K562 (cell line): ENCODE results near the gene DLK1. TPM values are rescaled to one million over a fixed set of nuclear protein-coding genes. Genes with fewer than 3 reads are reported as not detected.

Source experiments
- ATAC-seq: fragments of 200-7000 bp; cut with Tn5 transposase; 3 replicates; pipeline ENCODE4 v1.9.1; 2020; ENCODE audit warnings: moderate library complexity
- BruUV-seq: library from RNA; stranded (reverse); fragments of 400-500 nt; replicated peaks from 2 replicates; lab custom pipeline; 2021; lab: Mats Ljungman, UMichigan
- CTCF ChIA-PET: fragments of 300-600 bp; formaldehyde crosslinking; extraction: SDS; loops from one replicate; lab custom pipeline; 2021; ENCODE audit warnings: low intra/inter-chr PET ratio; lab: Yijun Ruan, JAX
- POLR2A ChIA-PET: fragments of 300-600, 350-650 bp; sonication (Branson Sonifier 250); formaldehyde crosslinking; extraction: SDS; loops from one replicate; lab custom pipeline; 2021; ENCODE audit warnings: antibody characterized with exemption, inconsistent platforms; lab: Yijun Ruan, JAX
- DNase-seq, 4 experiments: peaks; one replicate each; pipeline versions ENCODE4 v3.0.0 to v3.0.0-alpha.2; 2011 to 2018; ENCODE audit warnings: low spot score in 3 of 4, mixed read lengths in 3 of 4; ENCODE audit errors: extremely low read depth in 1 of 4
- FAIRE-seq: peaks from 2 replicates; lab custom pipeline; 2011; peaks lifted over from hg19 to GRCh38; lab: Jason Lieb, UNC
- H2AFZ ChIP-seq: 2 replicates; pipeline ENCODE4 v1.6.0; 2011; ENCODE audit warnings: low read depth, low read length, control low read depth, inconsistent platforms
- H3K27ac ChIP-seq: fragments of 200-600 bp; 3 replicates; pipeline ENCODE4 v1.8.0; 2011; ENCODE audit warnings: low read depth, mild to moderate bottlenecking, control low read depth, inconsistent platforms, low read length, moderate library complexity, mixed read lengths; ENCODE audit errors: extremely low read depth
- H3K27me3 ChIP-seq, 2 experiments: fragments of 300-600 bp in 1 of 2; 2 replicates in 1 of 2; 3 replicates in 1 of 2; pipeline versions ENCODE4 v1.6.0 to v1.8.0; 2011; ENCODE audit warnings: inconsistent platforms in 2 of 2, low read length in 2 of 2, mild to moderate bottlenecking in 1 of 2, mixed read lengths in 1 of 2, moderate library complexity in 1 of 2; ENCODE audit not compliant: control insufficient read depth in 2 of 2, insufficient read depth in 2 of 2
- H3K36me3 ChIP-seq: fragments of 300-600 bp; 3 replicates; pipeline ENCODE4 v1.8.0; 2011; ENCODE audit warnings: mild to moderate bottlenecking, low read length, inconsistent platforms; ENCODE audit not compliant: control insufficient read depth, insufficient read depth
- H3K4me1 ChIP-seq, 2 experiments: fragments of 200-600 bp in 1 of 2; replicated peaks in 1 of 2; 2 replicates in 1 of 2; 3 replicates in 1 of 2; pipeline versions ENCODE4 v1.5.1 to v1.8.0; 2011; ENCODE audit warnings: inconsistent platforms in 2 of 2, low read length in 2 of 2, mild to moderate bottlenecking in 1 of 2, mixed read lengths in 1 of 2, moderate library complexity in 1 of 2; ENCODE audit not compliant: control insufficient read depth in 2 of 2, insufficient read depth in 2 of 2
- H3K4me2 ChIP-seq: 2 replicates; pipeline ENCODE4 v1.6.1; 2011; ENCODE audit warnings: low read length, control low read depth, inconsistent platforms, mixed read lengths; ENCODE audit not compliant: insufficient read depth
- H3K4me3 ChIP-seq: fragments of 200-600 bp; sonication (generic), shearing (Covaris generic); 2 replicates; pipeline ENCODE4 v1.5.1; 2016; ENCODE audit warnings: control low read depth, inconsistent platforms
- H3K79me2 ChIP-seq: fragments of 200-600 bp; 3 replicates; pipeline ENCODE4 v1.8.0; 2011; ENCODE audit warnings: low read length, inconsistent platforms; ENCODE audit not compliant: control insufficient read depth, insufficient read depth
- H3K9ac ChIP-seq, 2 experiments: 2 replicates each; pipeline versions ENCODE4 v1.6.0 to v1.6.1; 2011; ENCODE audit warnings: low read depth in 2 of 2, low read length in 2 of 2, control low read depth in 1 of 2, inconsistent platforms in 1 of 2, mild to moderate bottlenecking in 1 of 2, mixed read lengths in 1 of 2; ENCODE audit not compliant: insufficient read depth in 1 of 2
- H3K9me1 ChIP-seq: one replicate; pipeline ENCODE4 v1.6.0; 2011; ENCODE audit warnings: inconsistent platforms, mild to moderate bottlenecking, low read length, moderate library complexity; ENCODE audit not compliant: control insufficient read depth, insufficient read depth
- H3K9me3 ChIP-seq: replicated peaks from 2 replicates; pipeline ENCODE4 v1.5.1; 2011; ENCODE audit warnings: low read depth, low read length, inconsistent platforms; ENCODE audit not compliant: control insufficient read depth, insufficient read depth
- H4K20me1 ChIP-seq: replicated peaks from 2 replicates; pipeline ENCODE4 v1.6.1; 2011; ENCODE audit warnings: low read length, inconsistent platforms, mixed read lengths; ENCODE audit not compliant: control insufficient read depth, insufficient read depth
- MYNN ChIP-seq, 2 experiments: sonication (generic); formaldehyde crosslinking in 1 of 2; IDR thresholded peaks; 2 replicates each; pipeline versions ENCODE4 v1.5.0 to v1.6.1; 2016 to 2020; ENCODE audit warnings: antibody characterized with exemption in 1 of 2, missing genetic modification reagents in 1 of 2
- RFX1 ChIP-seq: fragments of 450-650 bp; IDR thresholded peaks from 2 replicates; pipeline ENCODE4 v1.6.1; 2016; ENCODE audit warnings: mild to moderate bottlenecking, moderate library complexity
- WGBS: fragments of 100-300 bp; shearing (Covaris generic); methylation state at CpG from one replicate; pipeline ENCODE4 v1.1.6; 2016; ENCODE audit warnings: low coverage, mixed read lengths; ENCODE audit not compliant: insufficient coverage; ENCODE audit errors: missing lambda C conversion rate; 5-methylcytosine and 5-hydroxymethylcytosine counted together
- in situ Hi-C: fragments of 300-500 bp; cut with MboI; formaldehyde crosslinking; loops from 4 replicates; pipeline ENCODE4 v1.15.0; 2018; ENCODE audit warnings: inconsistent platforms, mixed read lengths
- intact Hi-C: fragments of 100-400 bp; cut with micrococcal nuclease; formaldehyde crosslinking; loops from 2 replicates; pipeline ENCODE4 v1.14.2; 2022
- polyA plus RNA-seq, 8 experiments: library from polyadenylated mRNA; depleted of rRNA in 4 of 8; stranded (reverse) in 5 of 8; unstranded in 3 of 8; fragments of >200 nt; fragmentation: Nextera tagmentation in 2 of 8; fragmentation: Illumina TruSeq in 1 of 8; extraction: Ambion mirVana in 2 of 8; extraction: Trizol in 1 of 8; gene quantifications; 2 replicates each; pipeline versions ENCODE4 v1.2.1 to v1.2.3, GENCODE V29; 2011 to 2014; ENCODE audit warnings: inconsistent platforms in 1 of 8, missing spikeins in 1 of 8
- total RNA-seq, 7 experiments: library from RNA; depleted of rRNA in 6 of 7; stranded (reverse); fragments of >200 nt in 6 of 7; fragmentation: Illumina TruSeq in 2 of 7; extraction: Trizol in 2 of 7; gene quantifications; 2 replicates each; pipeline versions ENCODE4 v1.2.1 to v1.2.3, GENCODE V29; 2011 to 2021; ENCODE audit warnings: low replicate concordance in 1 of 7
- TF ChIP-seq, protein P1 (sequence below): sonication (generic); formaldehyde crosslinking; IDR thresholded peaks from 2 replicates; pipeline ENCODE4 v1.8.0; 2022; ENCODE audit warnings: mild to moderate bottlenecking, missing genetic modification reagents, borderline replicate concordance
- TF ChIP-seq, protein P2 (sequence below), 3 experiments: IDR thresholded peaks in 2 of 3; conservative IDR thresholded peaks in 1 of 3; 2 replicates each; pipeline ENCODE4 v1.5.1; 2011 to 2012; ENCODE audit warnings: low read length in 3 of 3, mild to moderate bottlenecking in 3 of 3, control low read depth in 2 of 3, improper control_type of control experiment in 1 of 3, inconsistent platforms in 1 of 3, low read depth in 1 of 3, mixed read lengths in 1 of 3, moderate library complexity in 1 of 3; ENCODE audit not compliant: insufficient read depth in 2 of 3

The DLK1 gene
- total and polyA plus RNA-seq, 9 of the 15 experiments (the other 6 are each of a cell fraction or from before 2014, with no cell fraction given), result 4.4 to 97.2 (median 15.3) TPM

DNA sequence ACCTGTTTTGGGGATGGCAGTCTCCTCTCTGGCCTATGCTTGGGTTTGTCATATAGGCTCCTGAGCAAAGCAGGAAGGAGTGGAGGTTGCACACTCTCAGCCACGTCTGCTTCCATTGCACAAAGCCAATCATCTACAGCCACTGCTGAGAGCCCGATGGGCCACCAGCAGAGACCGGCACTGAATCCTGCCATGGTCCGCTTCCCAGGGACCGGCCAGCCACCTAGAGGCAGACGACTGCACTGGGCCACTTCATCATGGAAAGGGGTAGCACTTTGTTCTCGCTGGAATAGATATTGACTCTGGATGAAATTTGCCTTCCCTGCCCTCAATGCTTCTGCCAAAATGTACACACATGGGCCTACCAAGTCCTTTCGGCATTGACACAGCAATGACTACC, 22.3 kb downstream of the DLK1 start:
- no peaks in the 10 kb centered on the region for H3K36me3 ChIP-seq
- no peaks in the 10 kb centered on the region for H3K79me2 ChIP-seq
- H3K4me3 ChIP-seq, result no peak overlapping the region
- POLR2A ChIA-PET, result no interaction called here
- 67% methylated on average over 7 of the region's 8 CpGs for whole genome bisulfite sequencing
- no peaks in the 10 kb centered on the region for H3K9me3 ChIP-seq
- no peak overlapping the region for H2AFZ ChIP-seq
- DNase-seq (no peak), FAIRE-seq (no peak), ATAC-seq (no peak)
- H3K27ac ChIP-seq, result no peak overlapping the region
- intact Hi-C loops, result no loop called here
- H3K4me2 ChIP-seq, result no peak overlapping the region
- in situ Hi-C loops, result no loop called here
- no peaks in the 10 kb centered on the region for H3K27me3 ChIP-seq
- H3K9me1 ChIP-seq, result no peaks in the 10 kb centered on the region
- no TSS peak for BruUV-seq
- no peak overlapping the region for H3K9ac ChIP-seq
- CTCF ChIA-PET, result no interaction called here
- no peaks in the 10 kb centered on the region for H4K20me1 ChIP-seq
- no peak for TF ChIP-seq RFX1
- TF ChIP-seq, protein P1, sequence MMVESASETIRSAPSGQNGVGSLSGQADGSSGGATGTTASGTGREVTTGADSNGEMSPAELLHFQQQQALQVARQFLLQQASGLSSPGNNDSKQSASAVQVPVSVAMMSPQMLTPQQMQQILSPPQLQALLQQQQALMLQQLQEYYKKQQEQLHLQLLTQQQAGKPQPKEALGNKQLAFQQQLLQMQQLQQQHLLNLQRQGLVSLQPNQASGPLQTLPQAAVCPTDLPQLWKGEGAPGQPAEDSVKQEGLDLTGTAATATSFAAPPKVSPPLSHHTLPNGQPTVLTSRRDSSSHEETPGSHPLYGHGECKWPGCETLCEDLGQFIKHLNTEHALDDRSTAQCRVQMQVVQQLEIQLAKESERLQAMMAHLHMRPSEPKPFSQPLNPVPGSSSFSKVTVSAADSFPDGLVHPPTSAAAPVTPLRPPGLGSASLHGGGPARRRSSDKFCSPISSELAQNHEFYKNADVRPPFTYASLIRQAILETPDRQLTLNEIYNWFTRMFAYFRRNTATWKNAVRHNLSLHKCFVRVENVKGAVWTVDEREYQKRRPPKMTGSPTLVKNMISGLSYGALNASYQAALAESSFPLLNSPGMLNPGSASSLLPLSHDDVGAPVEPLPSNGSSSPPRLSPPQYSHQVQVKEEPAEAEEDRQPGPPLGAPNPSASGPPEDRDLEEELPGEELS (CRISPR knock-in tag), result no peak
- TF ChIP-seq, protein P2, sequence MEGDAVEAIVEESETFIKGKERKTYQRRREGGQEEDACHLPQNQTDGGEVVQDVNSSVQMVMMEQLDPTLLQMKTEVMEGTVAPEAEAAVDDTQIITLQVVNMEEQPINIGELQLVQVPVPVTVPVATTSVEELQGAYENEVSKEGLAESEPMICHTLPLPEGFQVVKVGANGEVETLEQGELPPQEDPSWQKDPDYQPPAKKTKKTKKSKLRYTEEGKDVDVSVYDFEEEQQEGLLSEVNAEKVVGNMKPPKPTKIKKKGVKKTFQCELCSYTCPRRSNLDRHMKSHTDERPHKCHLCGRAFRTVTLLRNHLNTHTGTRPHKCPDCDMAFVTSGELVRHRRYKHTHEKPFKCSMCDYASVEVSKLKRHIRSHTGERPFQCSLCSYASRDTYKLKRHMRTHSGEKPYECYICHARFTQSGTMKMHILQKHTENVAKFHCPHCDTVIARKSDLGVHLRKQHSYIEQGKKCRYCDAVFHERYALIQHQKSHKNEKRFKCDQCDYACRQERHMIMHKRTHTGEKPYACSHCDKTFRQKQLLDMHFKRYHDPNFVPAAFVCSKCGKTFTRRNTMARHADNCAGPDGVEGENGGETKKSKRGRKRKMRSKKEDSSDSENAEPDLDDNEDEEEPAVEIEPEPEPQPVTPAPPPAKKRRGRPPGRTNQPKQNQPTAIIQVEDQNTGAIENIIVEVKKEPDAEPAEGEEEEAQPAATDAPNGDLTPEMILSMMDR (IDR thresholded peaks at IDR 0.05 in 2 of 3, conservative IDR thresholded peaks at IDR 0.05 in 1 of 3; ENCODE audit: insufficient read depth in 2 of 3, low read depth in 1 of 3, low read length in 3 of 3), result peak; percentile 5 to 33 (median 15); a peak in 4 of 6 replicates
- no peak for TF ChIP-seq MYNN (IDR thresholded peaks at IDR 0.05)
- TF ChIP-seq MYNN (CRISPR knock-in tag; IDR thresholded peaks at IDR 0.05), result no peak
- no peaks in the 10 kb centered on the region for H3K4me1 ChIP-seq
